Lower lobe of right lung (tissue), 2 donors: ENCODE measurements around the gene TPO. TPM values are rescaled to one million over a fixed set of nuclear protein-coding genes. Genes with fewer than 3 reads are reported as not detected.

Experiments used
- ATAC-seq, 2 donors: fragments of 200-7000 bp; cut with Tn5 transposase; one replicate each; pipeline ENCODE4 v1.9.1; 2020 to 2022; ENCODE audit warnings: mild to moderate bottlenecking in 2 of 2, moderate library complexity in 2 of 2
- DNase-seq: peaks from one replicate; pipeline ENCODE4 v3.0.0-alpha.2; 2020
- H3K27ac ChIP-seq: fragments of 200-600 bp; one replicate; pipeline ENCODE4 v1.8.0; 2022
- H3K27me3 ChIP-seq: fragments of 200-600 bp; one replicate; pipeline ENCODE4 v1.8.0; 2022; ENCODE audit warnings: low read depth
- H3K36me3 ChIP-seq: fragments of 200-600 bp; one replicate; pipeline ENCODE4 v1.8.0; 2022; ENCODE audit warnings: mild to moderate bottlenecking
- H3K4me1 ChIP-seq: fragments of 200-600 bp; one replicate; pipeline ENCODE4 v1.8.0; 2022
- H3K4me3 ChIP-seq: fragments of 200-600 bp; one replicate; pipeline ENCODE4 v1.8.0; 2022; ENCODE audit warnings: mild to moderate bottlenecking
- H3K9me3 ChIP-seq: fragments of 200-600 bp; one replicate; pipeline ENCODE4 v1.8.0; 2022
- intact Hi-C: fragments of 100-400 bp; cut with DNase I; formaldehyde crosslinking; loops from one replicate; pipeline ENCODE4 v1.11.0; 2022
- total RNA-seq: library from RNA; stranded (reverse); fragmentation: NEBNext Ultra II Directional; extraction: Animal tissue kit (Norgen Biotek cat#: 25700); gene quantifications from one replicate; pipeline ENCODE4 v1.2.1, GENCODE V29; 2021
- TF ChIP-seq, protein P1 (sequence below): fragments of 200-600 bp; IDR thresholded peaks from one replicate; pipeline ENCODE4 v1.8.0; 2022; ENCODE audit warnings: antibody characterized with exemption, mild to moderate bottlenecking
- donor health status: DM: no; HTN: yes; CAD: no; lungs with severe emphysema.

Gene TPO
- total RNA-seq, 1 donor from 2014 or later = 0.21 TPM

DNA sequence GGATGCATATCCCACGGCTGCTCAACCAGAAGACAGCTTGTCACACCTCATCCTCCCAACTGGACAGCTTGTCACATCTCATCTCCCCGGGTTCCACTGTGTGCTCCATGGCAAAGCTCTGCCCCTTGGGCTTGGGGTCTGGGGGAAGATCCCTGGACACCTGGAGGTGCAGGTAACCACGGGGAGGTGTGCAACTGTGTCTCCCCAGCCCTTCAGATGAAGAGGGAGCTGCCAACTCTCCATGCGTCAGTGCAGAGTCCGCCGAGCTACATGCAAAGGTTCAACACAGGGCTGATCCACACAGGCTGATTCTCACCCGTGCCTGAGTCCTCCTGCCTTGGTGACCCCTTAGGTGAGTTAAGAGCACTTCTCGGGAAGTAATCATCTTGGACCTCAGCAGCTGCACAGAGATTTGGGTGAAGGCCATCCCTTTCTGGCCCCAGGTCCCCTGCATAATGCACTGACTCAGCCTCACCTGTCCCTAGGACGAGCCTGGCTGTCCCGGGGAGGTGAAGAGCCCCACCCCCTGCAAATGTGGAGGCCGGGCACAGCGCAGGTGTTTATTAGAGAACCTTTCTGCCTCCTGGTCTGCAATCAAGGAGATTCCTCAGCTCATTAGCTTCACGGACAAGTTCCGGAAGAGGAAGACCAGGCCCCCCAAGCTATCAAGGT is 173.1 kb downstream of the TPO start:
- H3K27ac ChIP-seq = no peak overlapping the region
- intact Hi-C loops = no loop called here
- ATAC-seq = peak in 1 of 2 donors; percentile 29

DNA sequence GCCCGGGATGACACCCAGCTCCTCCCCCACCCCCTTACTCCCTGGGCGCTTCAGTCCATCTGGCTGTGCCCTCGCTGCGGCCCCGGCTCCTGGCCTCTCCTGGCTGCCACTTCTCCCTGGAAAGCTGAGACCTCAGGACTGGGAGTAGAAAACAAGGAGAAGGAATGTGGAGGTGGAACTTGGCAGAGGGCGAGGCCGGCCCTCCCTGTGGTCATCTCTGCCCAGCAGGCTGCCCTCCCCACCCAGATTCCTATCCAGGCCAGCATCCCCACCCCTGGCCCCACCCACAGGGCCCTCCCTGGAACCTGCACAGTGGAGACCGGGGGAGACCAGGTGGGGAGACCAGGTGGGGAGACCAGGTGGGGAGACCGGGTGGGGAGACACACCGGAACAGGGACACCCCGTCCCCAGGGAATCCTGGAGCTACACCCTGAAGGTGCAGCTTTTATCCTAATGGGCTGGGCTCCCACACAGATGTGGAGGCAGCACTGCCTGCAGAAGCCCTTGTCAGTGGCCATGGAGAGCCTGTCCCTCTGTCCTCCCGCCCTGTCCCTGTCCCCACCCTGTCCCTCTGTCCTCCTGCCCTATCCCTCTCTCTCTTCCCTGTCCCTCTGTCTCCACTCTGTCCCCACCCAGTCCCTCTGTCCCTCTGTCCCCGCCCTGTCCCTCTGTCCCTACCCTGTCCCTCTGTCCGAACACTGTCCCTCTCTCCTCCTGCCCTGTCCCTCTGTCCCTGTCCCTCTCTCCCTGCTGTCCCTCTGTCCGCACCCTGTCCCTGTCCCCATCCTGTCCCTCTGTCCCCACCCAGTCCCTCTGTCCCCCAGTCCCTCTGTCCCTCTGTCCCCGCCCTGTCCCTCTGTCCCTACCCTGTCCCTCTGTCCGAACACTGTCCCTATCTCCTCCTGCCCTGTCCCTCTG is 173.9 kb downstream of the TPO start:
- Histone ChIP-seq H3K9me3 (no peaks in the 10 kb centered on the region), H3K27me3 (no peaks in the 10 kb centered on the region), H3K4me1 (peaks cover 21% of the 10 kb centered on the region), H3K4me3 (no peak overlapping the region), H3K36me3 (no peaks in the 10 kb centered on the region), H3K27ac (no peak overlapping the region)
- peak; percentile 69 for DNase-seq
- intact Hi-C loops = no loop called here
- TF ChIP-seq, protein P1, sequence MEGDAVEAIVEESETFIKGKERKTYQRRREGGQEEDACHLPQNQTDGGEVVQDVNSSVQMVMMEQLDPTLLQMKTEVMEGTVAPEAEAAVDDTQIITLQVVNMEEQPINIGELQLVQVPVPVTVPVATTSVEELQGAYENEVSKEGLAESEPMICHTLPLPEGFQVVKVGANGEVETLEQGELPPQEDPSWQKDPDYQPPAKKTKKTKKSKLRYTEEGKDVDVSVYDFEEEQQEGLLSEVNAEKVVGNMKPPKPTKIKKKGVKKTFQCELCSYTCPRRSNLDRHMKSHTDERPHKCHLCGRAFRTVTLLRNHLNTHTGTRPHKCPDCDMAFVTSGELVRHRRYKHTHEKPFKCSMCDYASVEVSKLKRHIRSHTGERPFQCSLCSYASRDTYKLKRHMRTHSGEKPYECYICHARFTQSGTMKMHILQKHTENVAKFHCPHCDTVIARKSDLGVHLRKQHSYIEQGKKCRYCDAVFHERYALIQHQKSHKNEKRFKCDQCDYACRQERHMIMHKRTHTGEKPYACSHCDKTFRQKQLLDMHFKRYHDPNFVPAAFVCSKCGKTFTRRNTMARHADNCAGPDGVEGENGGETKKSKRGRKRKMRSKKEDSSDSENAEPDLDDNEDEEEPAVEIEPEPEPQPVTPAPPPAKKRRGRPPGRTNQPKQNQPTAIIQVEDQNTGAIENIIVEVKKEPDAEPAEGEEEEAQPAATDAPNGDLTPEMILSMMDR = no peak
- ATAC-seq = peak; percentile 76 to 80

More for the DNA sequence above, 173.1 kb downstream of the TPO start:
- DNase-seq = peak; percentile 20
- Histone ChIP-seq H3K4me1 (peaks cover 13% of the 10 kb centered on the region), H3K9me3 (no peaks in the 10 kb centered on the region), H3K36me3 (no peaks in the 10 kb centered on the region), H3K27me3 (no peaks in the 10 kb centered on the region), H3K4me3 (no peak overlapping the region)
- TF ChIP-seq, protein P1 = no peak

DNA sequence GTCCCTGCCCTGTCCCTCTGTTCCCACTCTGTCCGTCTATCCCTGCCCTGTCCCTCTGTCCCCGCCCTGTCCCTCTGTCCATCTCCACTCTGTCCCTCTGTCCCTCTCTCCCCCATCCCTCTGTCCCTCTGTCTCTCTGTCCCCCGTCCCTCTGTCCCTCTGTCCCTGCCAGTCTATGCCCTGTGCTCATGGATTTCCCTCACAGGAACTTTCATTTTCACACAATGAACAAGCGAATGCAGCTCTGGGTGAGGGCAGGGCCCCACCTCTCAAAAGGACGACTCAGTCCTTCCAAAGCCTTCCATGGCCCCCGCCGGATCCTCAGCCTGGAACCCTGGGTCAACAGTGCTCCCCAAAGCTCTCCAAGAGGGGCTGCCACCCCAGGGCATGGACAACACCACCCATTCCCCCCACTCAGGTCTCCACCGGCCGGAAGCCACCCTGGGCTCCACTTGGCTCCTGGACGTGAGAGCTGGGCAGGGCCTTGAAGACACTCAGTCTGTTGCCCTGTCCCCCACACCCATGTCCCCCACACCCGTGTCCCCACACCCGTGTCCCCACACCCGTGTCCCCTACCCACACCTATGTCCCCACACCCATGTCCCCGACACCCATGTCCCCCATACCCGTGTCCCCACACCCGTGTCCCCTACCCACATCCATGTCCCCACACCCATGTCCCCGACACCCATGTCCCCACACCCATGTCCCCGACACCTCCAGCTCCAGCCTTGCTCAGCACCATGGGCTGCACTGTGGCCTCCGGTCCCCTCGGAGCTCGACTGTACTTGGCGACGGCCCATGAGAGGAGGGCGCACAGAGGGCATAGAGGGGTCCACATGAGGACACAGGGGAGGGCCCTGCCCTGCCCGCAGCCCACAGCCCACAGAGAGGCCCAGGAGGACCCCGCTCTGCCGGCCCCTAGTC is 175.1 kb downstream of the TPO start:
- intact Hi-C loops = no loop called here
- TF ChIP-seq, protein P1 = no peak

DNA sequence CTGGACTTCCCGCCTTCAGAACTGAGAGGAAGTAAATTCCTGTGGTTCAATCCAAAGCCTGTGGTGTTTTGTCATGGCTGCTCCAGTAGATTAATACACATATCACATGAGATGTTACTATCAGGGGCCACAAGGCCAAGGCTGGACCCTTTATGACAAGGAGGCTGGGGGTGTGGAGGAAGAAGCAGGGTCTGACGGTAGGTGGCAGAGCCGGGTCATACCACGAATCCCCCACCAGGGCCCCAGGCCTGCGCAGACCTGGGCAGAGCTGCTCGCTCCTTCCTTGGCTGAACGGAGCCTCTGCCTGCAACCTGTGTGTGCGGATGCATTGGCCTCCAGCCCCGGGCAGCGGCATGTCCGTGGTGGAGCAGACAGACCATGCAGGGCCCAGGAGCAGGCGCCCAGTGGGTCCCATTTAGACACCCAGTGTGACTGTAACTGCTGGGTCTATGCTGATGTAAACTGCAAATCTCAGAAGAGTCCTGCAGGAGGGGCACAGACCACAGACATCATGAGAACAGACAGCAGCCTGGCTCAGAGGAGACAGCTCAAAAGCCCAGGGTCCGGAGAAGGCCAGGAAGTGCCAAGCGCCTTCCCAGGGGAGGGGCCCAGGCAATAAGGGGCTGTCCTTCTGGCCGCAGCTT is 175.8 kb downstream of the TPO start:
- Histone ChIP-seq H3K4me3 (no peak overlapping the region), H3K9me3 (no peaks in the 10 kb centered on the region), H3K36me3 (no peaks in the 10 kb centered on the region), H3K27me3 (no peaks in the 10 kb centered on the region), H3K27ac (no peak overlapping the region), H3K4me1 (peaks cover 30% of the 10 kb centered on the region)
- intact Hi-C loops = no loop called here
- peak; percentile 34 for DNase-seq
- TF ChIP-seq, protein P1 = no peak
- ATAC-seq = no peak

More for the DNA sequence above, 175.1 kb downstream of the TPO start:
- no peak overlapping the region for H3K27ac ChIP-seq
- no peaks in the 10 kb centered on the region for H3K9me3 ChIP-seq
- ATAC-seq = no peak
- no peaks in the 10 kb centered on the region for H3K27me3 ChIP-seq
- no peaks in the 10 kb centered on the region for H3K36me3 ChIP-seq
- H3K4me1 ChIP-seq = peaks cover 25% of the 10 kb centered on the region
- H3K4me3 ChIP-seq = no peak overlapping the region
- peak; percentile 33 for DNase-seq
